Measurements from ENCODE around the gene STAT3. TPM values are rescaled to one million over a fixed set of nuclear protein-coding genes. Genes with fewer than 3 reads are reported as not detected.

STAT3 gene
- total RNA-seq, 3 donors from 2014 or later (not counting 1 experiment from before 2014, with no cell fraction given), result 190 to 246 (median 206) TPM

- Histone ChIP-seq H3K36me3 (ENCODE audit: control insufficient read depth, insufficient read depth, low read length) (peaks cover 55% of the 10 kb centered on the region), H3K9me3 (ENCODE audit: control insufficient read depth, insufficient read depth, low read length) (no peaks in the 10 kb centered on the region), H3K27ac (ENCODE audit: low read length) (no peak overlapping the region), H3K4me3 (ENCODE audit: low read length) (no peak overlapping the region), H3K27me3 (ENCODE audit: control insufficient read depth, insufficient read depth, low read length) (no peaks in the 10 kb centered on the region), H3K4me1 (ENCODE audit: control insufficient read depth, insufficient read depth, low read length) (peaks cover 38% of the 10 kb centered on the region)
- no peaks in the 10 kb centered on the region for H3K36me3 Mint-ChIP-seq
- H3K9me3 Mint-ChIP-seq, result no peaks in the 10 kb centered on the region
- WGBS (ENCODE audit: insufficient coverage), result 85% methylated on average over 14 of the region's 14 CpGs
- ATAC-seq (no peak), DNase-seq (peak in 1 of 2 donors; percentile 50)
- intact Hi-C loops (cut with micrococcal nuclease), result no loop called here
- peak overlapping the region; percentile 9 for H3K4me3 Mint-ChIP-seq
- H3K27ac Mint-ChIP-seq, result no peak overlapping the region
- peaks cover 7 to 32% of the 10 kb centered on the region in 2 donors for H3K4me1 Mint-ChIP-seq
- no peak for TF ChIP-seq CTCF (IDR thresholded peaks at IDR 0.05)
- no peaks in the 10 kb centered on the region for H3K27me3 Mint-ChIP-seq (ENCODE audit: low read depth in 2 of 2)
These were observed 74.3 kb downstream of the STAT3 start for GRCh38 chr17:42313773-42314566.

GRCh38 chr17:42313389-42313772, 74.9 kb downstream of the STAT3 start:
- peaks cover 61% of the 10 kb centered on the region for H3K36me3 ChIP-seq (ENCODE audit: control insufficient read depth, insufficient read depth, low read length)
- no peak overlapping the region for H3K27ac Mint-ChIP-seq
- H3K27ac ChIP-seq (ENCODE audit: low read length), result no peak overlapping the region
- peak overlapping the region; percentile 9 for H3K4me3 Mint-ChIP-seq
- no peaks in the 10 kb centered on the region for H3K27me3 ChIP-seq (ENCODE audit: control insufficient read depth, insufficient read depth, low read length)
- TF ChIP-seq CTCF (IDR thresholded peaks at IDR 0.05), result no peak
- ATAC-seq, result no peak
- DNase-seq, result no peak
- no peaks in the 10 kb centered on the region for H3K27me3 Mint-ChIP-seq (ENCODE audit: low read depth in 2 of 2)
- H3K9me3 Mint-ChIP-seq, result no peaks in the 10 kb centered on the region
- intact Hi-C loops (cut with micrococcal nuclease), result no loop called here
- no peak overlapping the region for H3K4me3 ChIP-seq (ENCODE audit: low read length)
- 82% methylated on average over 3 of the region's 4 CpGs for WGBS (ENCODE audit: insufficient coverage)
- H3K4me1 Mint-ChIP-seq, result peaks cover 7 to 32% of the 10 kb centered on the region in 2 donors
- no peaks in the 10 kb centered on the region for H3K36me3 Mint-ChIP-seq
- H3K9me3 ChIP-seq (ENCODE audit: control insufficient read depth, insufficient read depth, low read length), result no peaks in the 10 kb centered on the region
- H3K4me1 ChIP-seq (ENCODE audit: control insufficient read depth, insufficient read depth, low read length), result peaks cover 38% of the 10 kb centered on the region

- no peak overlapping the region for H3K27ac ChIP-seq (ENCODE audit: low read length)
- TF ChIP-seq CTCF (IDR thresholded peaks at IDR 0.05), result peak; percentile 47
- Mint-ChIP-seq H3K9me3 (no peaks in the 10 kb centered on the region), H3K4me3 (peak overlapping the region; percentile 35), H3K27me3 (ENCODE audit: low read depth in 2 of 2) (no peaks in the 10 kb centered on the region), H3K4me1 (peaks cover 7 to 32% of the 10 kb centered on the region in 2 donors), H3K27ac (peak overlapping the region; percentile 61 to 65), H3K36me3 (no peaks in the 10 kb centered on the region)
- H3K9me3 ChIP-seq (ENCODE audit: control insufficient read depth, insufficient read depth, low read length), result no peaks in the 10 kb centered on the region
- H3K4me3 ChIP-seq (ENCODE audit: low read length), result no peak overlapping the region
- peaks cover 38% of the 10 kb centered on the region for H3K4me1 ChIP-seq (ENCODE audit: control insufficient read depth, insufficient read depth, low read length)
- 7% methylated on average over 49 of the region's 54 CpGs for WGBS (ENCODE audit: insufficient coverage)
- H3K27me3 ChIP-seq (ENCODE audit: control insufficient read depth, insufficient read depth, low read length), result no peaks in the 10 kb centered on the region
- intact Hi-C loops (cut with micrococcal nuclease), result loop anchor here (1.0 kb wide), 1 partner anchor 94 kb away; no protein-coding TSS in a partner anchor
- DNase-seq (peak; percentile 61 to 90), ATAC-seq (peak; percentile 82)
- H3K36me3 ChIP-seq (ENCODE audit: control insufficient read depth, insufficient read depth, low read length), result peaks cover 64% of the 10 kb centered on the region
These were observed 75.7 kb downstream of the STAT3 start for GRCh38 chr17:42312285-42313130.
